ENCODE results near the gene PDSS2.
"Not testable (repeated sequence)": the region's sequence is repeated elsewhere in the genome, so short reads cannot be mapped to it uniquely, and the experiment has no call there.

The PDSS2 gene

GRCh38 chr6:107413966-107414645 lies 45.3 kb downstream of the PDSS2 start:
- no peak for DNase-seq (ENCODE audit: low read depth)

- DNase-seq (ENCODE audit: low read depth) = no peak
Measured at GRCh38 chr6:107411161-107411560, 48.2 kb downstream of the PDSS2 start.

GRCh38 chr6:107409942-107410341 lies 49.4 kb downstream of the PDSS2 start:
- DNase-seq (ENCODE audit: low read depth) = no peak

- no peak for DNase-seq (ENCODE audit: low read depth)
Measured at GRCh38 chr6:107408714-107409113, 50.6 kb downstream of the PDSS2 start.

GRCh38 chr6:107405002-107405401 lies 54.4 kb downstream of the PDSS2 start:
- DNase-seq (ENCODE audit: low read depth) = no peak

GRCh38 chr6:107402533-107402932 lies 56.8 kb downstream of the PDSS2 start:
- no peak for DNase-seq (ENCODE audit: low read depth)

- no peak for DNase-seq (ENCODE audit: low read depth)
Measured at GRCh38 chr6:107401573-107401972, 57.8 kb downstream of the PDSS2 start.

GRCh38 chr6:107400616-107401147 lies 58.7 kb downstream of the PDSS2 start:
- DNase-seq (ENCODE audit: low read depth) = no peak

- no peak for DNase-seq (ENCODE audit: low read depth)
Measured at GRCh38 chr6:107399935-107400334, 59.4 kb downstream of the PDSS2 start.

- no peak for DNase-seq (ENCODE audit: low read depth)
Measured at GRCh38 chr6:107398001-107398400, 61.4 kb downstream of the PDSS2 start.

GRCh38 chr6:107396211-107396610 lies 63.2 kb downstream of the PDSS2 start:
- no peak for DNase-seq (ENCODE audit: low read depth)

GRCh38 chr6:107392069-107392468 lies 67.3 kb downstream of the PDSS2 start:
- DNase-seq (ENCODE audit: low read depth) = no peak

GRCh38 chr6:107390685-107391435 lies 68.5 kb downstream of the PDSS2 start:
- DNase-seq (ENCODE audit: low read depth) = no peak

- DNase-seq (ENCODE audit: low read depth) = no peak
Measured at GRCh38 chr6:107390056-107390455, 69.3 kb downstream of the PDSS2 start.

GRCh38 chr6:107386904-107387303 lies 72.5 kb downstream of the PDSS2 start:
- no peak for DNase-seq (ENCODE audit: low read depth)

- peak; percentile 14 for DNase-seq (ENCODE audit: low read depth)
Measured at GRCh38 chr6:107386340-107386739, 73.0 kb downstream of the PDSS2 start.

GRCh38 chr6:107383705-107384104 lies 75.7 kb downstream of the PDSS2 start:
- DNase-seq (ENCODE audit: low read depth) = no peak

- no peak for DNase-seq (ENCODE audit: low read depth)
Measured at GRCh38 chr6:107374264-107374663, 85.1 kb downstream of the PDSS2 start.

- no peak for DNase-seq (ENCODE audit: low read depth)
Measured at GRCh38 chr6:107369493-107369892, 89.9 kb downstream of the PDSS2 start.

GRCh38 chr6:107368471-107368870 lies 90.9 kb downstream of the PDSS2 start:
- no peak for DNase-seq (ENCODE audit: low read depth)

GRCh38 chr6:107364173-107364572 lies 95.2 kb downstream of the PDSS2 start:
- DNase-seq (ENCODE audit: low read depth) = not testable (repeated sequence)

- peak; percentile 50 for DNase-seq (ENCODE audit: low read depth)
Measured at GRCh38 chr6:107361753-107362604, 97.4 kb downstream of the PDSS2 start.
